CD8-positive, alpha-beta memory T cell (primary cell): ENCODE data around the gene THAP12. TPM values are rescaled to one million over a fixed set of nuclear protein-coding genes. Genes with fewer than 3 reads are reported as not detected.
A peak's percentile ranks its signal among the peaks of the same experiment; 100 is the strongest.
"Not testable (repeated sequence)": the region's sequence is repeated elsewhere in the genome, so short reads cannot be mapped to it uniquely, and the experiment has no call there.

ENCODE experiments used
- CTCF ChIA-PET: fragments of 350-600 bp; sonication (Branson Sonifier 250); formaldehyde crosslinking; loops from one replicate; lab custom pipeline; 2021; ENCODE audit warnings: antibody characterized with exemption; lab: Charles Lee
- POLR2A ChIA-PET: fragments of 350-600 bp; sonication (Branson Sonifier 250); formaldehyde crosslinking; loops from one replicate; lab custom pipeline; 2021; ENCODE audit warnings: antibody characterized with exemption; lab: Charles Lee
- DNase-seq, 5 donors: peaks; one replicate each; pipeline versions ENCODE4 v3.0.0 to v3.0.0-alpha.2; 2020 to 2022; ENCODE audit warnings: mixed read lengths in 1 of 5
- H3K27ac ChIP-seq: one replicate; pipeline ENCODE4 v1.7.0; 2013; ENCODE audit warnings: low read depth, mild to moderate bottlenecking, low read length, moderate library complexity
- H3K27me3 ChIP-seq: 2 replicates; pipeline ENCODE4 v1.7.0; 2013; ENCODE audit warnings: low read length, mild to moderate bottlenecking; ENCODE audit not compliant: insufficient read depth, poor library complexity, severe bottlenecking
- H3K36me3 ChIP-seq: 2 replicates; pipeline ENCODE4 v1.7.0; 2013; ENCODE audit warnings: mild to moderate bottlenecking, low read length, moderate library complexity; ENCODE audit not compliant: insufficient read depth
- H3K4me1 ChIP-seq: 2 replicates; pipeline ENCODE4 v1.7.0; 2013; ENCODE audit warnings: mild to moderate bottlenecking, low read length, moderate library complexity; ENCODE audit not compliant: insufficient read depth
- H3K4me3 ChIP-seq: 2 replicates; pipeline ENCODE4 v1.7.0; 2013; ENCODE audit warnings: mild to moderate bottlenecking, low read length
- H3K9me3 ChIP-seq: 2 replicates; pipeline ENCODE4 v1.7.0; 2013; ENCODE audit warnings: mild to moderate bottlenecking, low read length
- H3K27ac Mint-ChIP-seq, 8 donors: one replicate each; pipeline ENCODE4 v1.8.0; 2020 to 2021; ENCODE audit warnings: mixed read lengths in 8 of 8, mild to moderate bottlenecking in 6 of 8, inconsistent platforms in 3 of 8, moderate library complexity in 3 of 8
- H3K27me3 Mint-ChIP-seq, 2 donors: one replicate each; pipeline ENCODE4 v1.8.0; 2020 to 2021; ENCODE audit warnings: mixed read lengths in 2 of 2, mild to moderate bottlenecking in 1 of 2, moderate library complexity in 1 of 2
- H3K36me3 Mint-ChIP-seq, 3 donors: one replicate each; pipeline ENCODE4 v1.8.0; 2020 to 2021; ENCODE audit warnings: mixed read lengths in 3 of 3, inconsistent platforms in 1 of 3, mild to moderate bottlenecking in 1 of 3
- H3K4me1 Mint-ChIP-seq, 3 donors: one replicate each; pipeline ENCODE4 v1.8.0; 2020 to 2021; ENCODE audit warnings: mixed read lengths in 3 of 3, inconsistent platforms in 1 of 3, mild to moderate bottlenecking in 1 of 3
- H3K4me3 Mint-ChIP-seq, 7 donors: one replicate each; pipeline ENCODE4 v1.8.0; 2020 to 2021; ENCODE audit warnings: mixed read lengths in 7 of 7, mild to moderate bottlenecking in 6 of 7, moderate library complexity in 4 of 7, inconsistent platforms in 2 of 7
- H3K9me3 Mint-ChIP-seq, 5 donors: one replicate each; pipeline ENCODE4 v1.8.0; 2020 to 2022; ENCODE audit warnings: mixed read lengths in 5 of 5, mild to moderate bottlenecking in 3 of 5, moderate library complexity in 2 of 5, inconsistent platforms in 1 of 5
- polyA plus RNA-seq: library from polyadenylated mRNA; unstranded; fragments of 300-500 nt; fragmentation: Illumina TruSeq; gene quantifications from one replicate; pipeline ENCODE4 v1.2.3, GENCODE V29; 2021
- total RNA-seq, 2 experiments: library from RNA; stranded (reverse); gene quantifications; one replicate each; pipeline ENCODE4 v1.2.3, GENCODE V29; 2021

THAP12 gene
- total and polyA plus RNA-seq, 3 experiments from 2014 or later: 73.4 to 77.8 (median 74.2) TPM

- Mint-ChIP-seq H3K4me1 (no peaks in the 10 kb centered on the region), H3K27me3 (peaks cover 4 to 7% of the 10 kb centered on the region in 2 donors), H3K4me3 (no peak overlapping the region), H3K27ac (peak overlapping the region in 1 of 8 donors; percentile 32), H3K9me3 (no peaks in the 10 kb centered on the region), H3K36me3 (no peaks in the 10 kb centered on the region)
- no peak for DNase-seq
- H3K4me1 ChIP-seq: no peaks in the 10 kb centered on the region
- no peak overlapping the region for H3K4me3 ChIP-seq
- CTCF ChIA-PET: no interaction called here
- H3K9me3 ChIP-seq: no peaks in the 10 kb centered on the region
- no peaks in the 10 kb centered on the region for H3K36me3 ChIP-seq
- POLR2A ChIA-PET: no interaction called here
- no peak overlapping the region for H3K27ac ChIP-seq
- H3K27me3 ChIP-seq: peaks cover 4% of the 10 kb centered on the region
Measured at GRCh38 chr11:76408171-76408965, 27.4 kb upstream of the THAP12 start.

GRCh38 chr11:76406359-76406758 is 25.4 kb upstream of the THAP12 start:
- CTCF ChIA-PET: no interaction called here
- Histone ChIP-seq H3K27ac (no peak overlapping the region), H3K4me3 (no peak overlapping the region), H3K36me3 (no peaks in the 10 kb centered on the region), H3K9me3 (no peaks in the 10 kb centered on the region), H3K27me3 (peaks cover 4% of the 10 kb centered on the region), H3K4me1 (no peaks in the 10 kb centered on the region)
- no peaks in the 10 kb centered on the region for H3K9me3 Mint-ChIP-seq
- no peak overlapping the region for H3K4me3 Mint-ChIP-seq
- H3K27me3 Mint-ChIP-seq: peaks cover 0 to 3% of the 10 kb centered on the region in 2 donors
- H3K36me3 Mint-ChIP-seq: no peaks in the 10 kb centered on the region
- H3K27ac Mint-ChIP-seq: no peak overlapping the region
- POLR2A ChIA-PET: no interaction called here
- no peak for DNase-seq
- H3K4me1 Mint-ChIP-seq: no peaks in the 10 kb centered on the region

- H3K36me3 Mint-ChIP-seq, H3K4me1 ChIP-seq, H3K4me3 ChIP-seq, H3K27ac Mint-ChIP-seq, H3K27me3 Mint-ChIP-seq, H3K4me3 Mint-ChIP-seq, H3K9me3 Mint-ChIP-seq, POLR2A ChIA-PET, H3K36me3 ChIP-seq, CTCF ChIA-PET, DNase-seq, H3K4me1 Mint-ChIP-seq, H3K27ac ChIP-seq, H3K9me3 ChIP-seq, H3K27me3 ChIP-seq: not testable (repeated sequence)
Measured at GRCh38 chr11:76401484-76401883, 20.6 kb upstream of the THAP12 start.

GRCh38 chr11:76400967-76401366 is 20.0 kb upstream of the THAP12 start:
- POLR2A ChIA-PET: no interaction called here
- CTCF ChIA-PET: no interaction called here

GRCh38 chr11:76397383-76397782 is 16.5 kb upstream of the THAP12 start:
- Histone ChIP-seq H3K27ac (no peak overlapping the region), H3K36me3 (no peaks in the 10 kb centered on the region), H3K27me3 (no peaks in the 10 kb centered on the region), H3K9me3 (no peaks in the 10 kb centered on the region), H3K4me1 (no peaks in the 10 kb centered on the region), H3K4me3 (no peak overlapping the region)
- no peaks in the 10 kb centered on the region for H3K36me3 Mint-ChIP-seq
- no peaks in the 10 kb centered on the region for H3K9me3 Mint-ChIP-seq
- no peak overlapping the region for H3K27ac Mint-ChIP-seq
- POLR2A ChIA-PET: no interaction called here
- H3K27me3 Mint-ChIP-seq: no peaks in the 10 kb centered on the region
- no peaks in the 10 kb centered on the region for H3K4me1 Mint-ChIP-seq
- no peak overlapping the region for H3K4me3 Mint-ChIP-seq
- no peak for DNase-seq
- CTCF ChIA-PET: no interaction called here

More at GRCh38 chr11:76400967-76401366, 20.0 kb upstream of the THAP12 start:
- H3K36me3 ChIP-seq: no peaks in the 10 kb centered on the region
- no peaks in the 10 kb centered on the region for H3K9me3 Mint-ChIP-seq
- H3K4me1 ChIP-seq: no peaks in the 10 kb centered on the region
- H3K27me3 ChIP-seq: peaks cover 4% of the 10 kb centered on the region
- no peak overlapping the region for H3K27ac ChIP-seq
- H3K4me3 ChIP-seq: no peak overlapping the region
- DNase-seq: no peak
- no peaks in the 10 kb centered on the region for H3K4me1 Mint-ChIP-seq
- peaks cover 0 to 3% of the 10 kb centered on the region in 2 donors for H3K27me3 Mint-ChIP-seq
- H3K36me3 Mint-ChIP-seq: no peaks in the 10 kb centered on the region
- H3K27ac Mint-ChIP-seq: peak overlapping the region in 1 of 8 donors; percentile 4
- H3K4me3 Mint-ChIP-seq: no peak overlapping the region
- H3K9me3 ChIP-seq: no peaks in the 10 kb centered on the region

GRCh38 chr11:76395296-76395695 is 14.4 kb upstream of the THAP12 start:
- Mint-ChIP-seq H3K9me3 (no peaks in the 10 kb centered on the region), H3K27me3 (no peaks in the 10 kb centered on the region), H3K4me3 (no peak overlapping the region), H3K36me3 (no peaks in the 10 kb centered on the region), H3K4me1 (no peaks in the 10 kb centered on the region), H3K27ac (peak overlapping the region in 1 of 8 donors; percentile 80)
- DNase-seq: no peak
- ChIA-PET CTCF (no interaction called here), POLR2A (no interaction called here)
- H3K4me1 ChIP-seq: no peaks in the 10 kb centered on the region
- H3K27me3 ChIP-seq: no peaks in the 10 kb centered on the region
- no peak overlapping the region for H3K27ac ChIP-seq
- no peaks in the 10 kb centered on the region for H3K36me3 ChIP-seq
- no peaks in the 10 kb centered on the region for H3K9me3 ChIP-seq
- H3K4me3 ChIP-seq: no peak overlapping the region

GRCh38 chr11:76394411-76394810 is 13.5 kb upstream of the THAP12 start:
- H3K9me3 Mint-ChIP-seq: no peaks in the 10 kb centered on the region
- no peak for DNase-seq
- Histone ChIP-seq H3K27me3 (no peaks in the 10 kb centered on the region), H3K9me3 (no peaks in the 10 kb centered on the region), H3K27ac (no peak overlapping the region), H3K4me3 (no peak overlapping the region), H3K4me1 (no peaks in the 10 kb centered on the region), H3K36me3 (no peaks in the 10 kb centered on the region)
- H3K27ac Mint-ChIP-seq: peak overlapping the region in 1 of 8 donors; percentile 13
- H3K36me3 Mint-ChIP-seq: no peaks in the 10 kb centered on the region
- H3K4me3 Mint-ChIP-seq: no peak overlapping the region
- H3K27me3 Mint-ChIP-seq: no peaks in the 10 kb centered on the region
- no peaks in the 10 kb centered on the region for H3K4me1 Mint-ChIP-seq
- ChIA-PET POLR2A (no interaction called here), CTCF (no interaction called here)

GRCh38 chr11:76392870-76393269 is 11.9 kb upstream of the THAP12 start:
- H3K4me3 Mint-ChIP-seq: no peak overlapping the region
- H3K4me3 ChIP-seq: no peak overlapping the region
- POLR2A ChIA-PET: no interaction called here
- CTCF ChIA-PET: no interaction called here
- H3K27me3 Mint-ChIP-seq: no peaks in the 10 kb centered on the region
- no peaks in the 10 kb centered on the region for H3K36me3 ChIP-seq
- H3K4me1 ChIP-seq: no peaks in the 10 kb centered on the region
- no peaks in the 10 kb centered on the region for H3K4me1 Mint-ChIP-seq
- H3K27ac ChIP-seq: no peak overlapping the region
- no peaks in the 10 kb centered on the region for H3K9me3 ChIP-seq
- no peak overlapping the region for H3K27ac Mint-ChIP-seq
- no peak for DNase-seq
- no peaks in the 10 kb centered on the region for H3K27me3 ChIP-seq
- H3K36me3 Mint-ChIP-seq: peaks cover 0 to 4% (median 0%) of the 10 kb centered on the region in 3 donors
- no peaks in the 10 kb centered on the region for H3K9me3 Mint-ChIP-seq
